GM19043 (cell line): ENCODE measurements around the gene CHCHD3.

Experiments
- ATAC-seq: cut with Tn5 transposase; IDR thresholded peaks from one replicate; pipeline ENCODE4 v1.9.1; 2021; ENCODE audit warnings: low read depth; ENCODE audit not compliant: unreplicated experiment

CHCHD3 gene

DNA sequence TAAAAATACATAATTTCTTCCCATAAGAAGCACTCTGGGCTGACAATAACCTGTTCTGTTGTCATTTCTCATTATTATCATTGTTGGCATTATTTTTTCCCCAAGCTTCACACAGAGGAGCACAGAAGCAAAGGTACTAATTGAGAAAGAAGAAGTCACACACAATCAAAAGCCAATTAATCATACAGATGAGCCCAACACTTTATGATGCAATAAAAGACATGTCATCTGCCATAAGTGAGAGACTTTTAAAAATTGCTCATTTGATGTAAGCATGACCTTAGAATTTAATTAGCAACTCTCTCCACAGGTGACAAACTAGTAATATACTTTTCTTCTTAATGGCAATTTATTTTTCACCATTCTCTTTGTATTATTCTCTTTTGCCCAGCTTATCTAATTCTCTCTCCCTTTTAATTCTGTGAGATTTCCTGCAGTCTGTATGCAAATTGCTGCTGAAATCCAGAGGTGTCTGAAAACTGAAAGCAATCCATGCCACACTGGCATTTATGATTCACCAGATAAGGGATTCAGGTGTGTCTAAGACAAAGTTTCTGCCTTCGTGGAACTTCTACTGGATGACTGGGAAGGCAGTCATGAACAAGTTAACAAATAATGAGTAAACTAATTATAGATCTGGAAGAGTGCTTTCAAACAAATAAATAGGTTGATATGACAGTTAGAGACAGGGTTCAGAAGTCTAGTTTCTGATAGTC is 203.5 kb downstream of the CHCHD3 start:
- ATAC-seq = no peak

DNA sequence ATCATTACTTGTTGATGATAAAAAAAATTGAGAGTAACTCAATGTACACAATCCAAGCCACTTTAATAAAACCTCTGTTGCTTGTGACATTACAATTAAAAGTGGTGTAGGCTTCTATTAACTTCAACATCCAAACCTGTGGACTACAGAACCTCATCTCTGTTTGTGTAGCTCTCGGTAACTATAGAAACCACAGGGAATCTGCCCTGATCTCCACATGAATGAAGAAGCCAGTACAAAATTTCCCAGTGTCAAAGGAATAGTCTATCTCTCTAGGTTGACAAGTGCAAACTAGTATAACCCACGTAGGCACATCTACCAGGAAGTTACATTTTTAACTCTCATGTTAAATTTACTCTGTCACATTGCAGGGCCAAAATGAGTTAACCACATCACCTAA is 204.3 kb downstream of the CHCHD3 start:
- no peak for ATAC-seq

DNA sequence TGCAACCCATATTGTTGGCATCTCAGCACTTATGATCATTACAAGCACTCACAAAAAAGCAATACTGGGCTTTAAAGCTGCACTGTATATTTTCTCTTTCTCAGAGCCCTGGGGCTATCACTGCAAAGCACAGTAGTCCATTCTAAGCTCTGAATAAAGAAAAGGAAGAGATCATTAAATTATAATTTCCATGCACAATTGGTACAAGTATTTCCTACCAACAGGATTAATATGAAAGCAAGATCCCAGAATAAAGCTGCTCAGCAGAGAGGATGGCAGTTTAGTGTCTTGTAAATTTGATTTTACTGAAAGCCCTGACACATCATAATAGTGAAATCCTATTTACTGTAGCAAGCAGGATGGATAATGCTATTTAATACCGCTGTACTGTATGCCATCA is 205.3 kb downstream of the CHCHD3 start:
- ATAC-seq = no peak

DNA sequence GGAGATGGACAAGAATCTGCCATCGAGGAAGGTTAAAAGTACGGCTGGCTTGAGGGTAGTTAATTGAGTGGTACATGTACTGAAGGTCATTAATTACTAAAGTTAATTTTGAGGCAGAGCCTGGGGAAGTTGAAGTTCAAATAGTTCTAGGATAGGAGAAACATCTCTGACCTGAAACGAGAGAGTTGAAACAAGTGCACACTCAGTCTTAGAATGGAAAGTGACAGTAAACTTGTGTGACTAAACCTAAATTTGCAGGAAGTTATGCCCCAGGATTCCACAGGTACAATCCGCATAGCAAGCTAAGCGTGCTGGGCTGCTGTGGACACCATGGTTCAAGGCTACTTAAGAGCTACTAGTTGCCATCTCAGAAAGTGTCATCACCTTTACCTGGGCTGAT is 209.9 kb downstream of the CHCHD3 start:
- ATAC-seq = no peak

DNA sequence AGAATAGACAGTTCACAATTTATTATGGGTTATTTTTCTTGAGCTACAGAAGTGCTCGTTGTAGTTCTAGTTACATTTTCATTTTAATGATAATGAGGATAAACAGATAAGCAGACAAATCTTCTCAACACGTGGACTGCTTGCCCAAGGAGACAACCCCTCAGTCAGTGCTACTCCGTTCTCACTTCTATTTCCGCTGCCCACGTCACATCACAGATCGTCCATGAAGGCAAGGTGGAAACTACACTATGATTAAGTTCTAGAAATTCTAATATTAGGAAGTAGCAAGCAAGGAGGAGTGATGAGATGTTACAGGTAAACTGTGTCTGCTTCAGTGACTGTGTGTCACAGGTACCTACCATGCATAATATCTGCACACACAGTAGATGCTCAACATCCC is 210.5 kb downstream of the CHCHD3 start:
- ATAC-seq = no peak

DNA sequence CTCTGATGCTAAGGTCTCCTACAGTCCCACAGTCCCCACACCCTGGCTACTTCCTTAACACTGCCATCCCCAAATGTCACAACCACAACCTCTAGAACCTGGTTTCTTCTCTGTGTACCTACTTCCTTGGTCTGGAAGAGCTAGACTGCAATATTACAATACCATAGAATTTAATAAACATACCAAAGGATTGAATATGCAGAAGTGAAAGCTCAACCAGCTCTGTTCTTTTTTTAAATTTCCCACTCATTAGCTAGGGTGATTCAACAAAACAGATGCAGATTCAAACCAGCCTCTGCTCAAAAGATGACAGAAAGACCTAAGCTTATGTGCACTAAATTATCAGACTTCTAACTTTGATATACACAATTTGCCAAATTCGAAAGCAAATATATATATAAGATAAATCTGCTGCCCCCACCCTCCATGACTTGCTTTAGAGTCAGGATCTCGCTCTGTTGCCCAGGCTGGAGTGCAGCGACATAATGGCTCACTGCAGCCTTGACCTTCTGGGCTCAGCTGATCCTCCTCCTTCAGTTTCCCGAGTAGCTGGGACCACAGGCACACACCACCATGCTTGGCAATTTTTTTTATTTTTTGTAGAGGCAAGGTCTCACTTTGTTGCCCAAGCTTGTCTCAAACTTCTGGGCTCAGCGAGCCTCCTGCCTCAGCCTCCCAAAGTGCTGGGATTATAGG is 212.6 kb downstream of the CHCHD3 start:
- no peak for ATAC-seq

DNA sequence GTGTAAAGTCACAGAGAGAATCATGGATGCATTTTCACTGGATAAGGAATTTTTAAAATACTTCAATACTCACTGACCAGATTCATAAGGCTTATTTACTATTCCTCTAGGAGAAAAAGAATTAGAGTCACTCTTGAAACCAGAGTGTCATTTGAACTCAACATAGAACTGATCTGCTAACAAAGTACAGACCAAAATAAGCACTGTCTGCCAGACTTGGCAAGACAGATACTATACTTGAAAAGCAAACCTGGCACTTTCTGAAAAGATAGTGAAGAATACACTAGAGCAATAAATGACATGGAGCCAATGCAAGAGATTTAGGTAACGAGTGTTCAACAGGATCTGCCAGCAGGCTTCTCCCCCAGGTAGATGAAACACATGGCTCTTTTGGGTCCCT is 215.3 kb downstream of the CHCHD3 start:
- ATAC-seq = no peak

DNA sequence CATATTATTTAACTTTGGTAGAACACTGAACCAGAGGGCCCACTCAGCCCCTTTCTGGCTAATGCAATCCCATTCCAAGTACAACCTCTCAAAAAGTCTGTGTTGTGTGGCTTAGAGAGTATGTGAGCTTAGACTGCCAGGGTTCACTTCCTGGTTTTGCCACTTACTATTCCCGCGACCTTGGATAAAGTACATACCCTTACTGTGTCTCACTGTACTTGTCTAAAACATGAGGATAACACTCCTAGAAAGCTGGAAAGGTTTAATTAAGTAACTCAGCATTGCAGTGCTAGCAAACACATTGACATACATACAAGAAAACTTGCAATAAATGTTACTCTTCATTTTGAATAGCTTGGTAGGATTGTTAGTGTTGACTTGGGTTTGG is 215.8 kb downstream of the CHCHD3 start:
- ATAC-seq = no peak

DNA sequence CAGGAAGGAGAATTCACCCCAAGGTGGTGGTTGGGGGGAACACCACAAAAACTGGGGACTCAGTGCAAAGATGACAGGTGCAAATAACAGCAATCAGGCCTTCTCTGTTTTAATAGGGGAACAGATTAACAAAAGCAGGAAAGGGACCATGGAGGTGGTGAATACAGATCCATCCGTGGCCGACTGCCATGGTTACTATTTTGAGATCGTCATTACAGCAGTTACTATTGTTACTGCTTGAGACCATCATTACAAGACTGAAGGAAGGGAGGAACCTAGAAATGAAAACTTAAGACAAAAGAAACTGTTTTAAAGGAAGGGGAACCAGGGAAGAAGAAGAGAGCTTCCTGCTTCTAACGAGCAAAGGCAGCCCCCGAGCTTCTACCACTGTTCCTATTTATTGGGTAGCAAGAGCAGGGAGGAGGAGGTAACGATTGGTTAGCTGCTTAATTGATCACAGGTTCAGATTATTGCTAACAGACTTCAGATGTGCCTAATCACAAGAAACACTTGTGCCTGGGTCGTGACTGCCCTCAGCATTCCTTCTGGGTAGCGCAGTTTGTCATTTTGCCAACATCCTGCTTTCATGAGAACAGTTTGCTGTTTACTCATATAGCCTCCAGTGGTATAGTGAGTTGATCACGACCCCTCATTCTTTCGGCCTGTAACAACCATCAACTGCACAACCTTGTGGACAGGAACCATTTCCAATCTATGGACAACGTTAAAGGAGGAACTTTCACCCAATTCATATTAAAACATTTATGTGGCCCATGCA is 216.3 kb downstream of the CHCHD3 start:
- no peak for ATAC-seq

DNA sequence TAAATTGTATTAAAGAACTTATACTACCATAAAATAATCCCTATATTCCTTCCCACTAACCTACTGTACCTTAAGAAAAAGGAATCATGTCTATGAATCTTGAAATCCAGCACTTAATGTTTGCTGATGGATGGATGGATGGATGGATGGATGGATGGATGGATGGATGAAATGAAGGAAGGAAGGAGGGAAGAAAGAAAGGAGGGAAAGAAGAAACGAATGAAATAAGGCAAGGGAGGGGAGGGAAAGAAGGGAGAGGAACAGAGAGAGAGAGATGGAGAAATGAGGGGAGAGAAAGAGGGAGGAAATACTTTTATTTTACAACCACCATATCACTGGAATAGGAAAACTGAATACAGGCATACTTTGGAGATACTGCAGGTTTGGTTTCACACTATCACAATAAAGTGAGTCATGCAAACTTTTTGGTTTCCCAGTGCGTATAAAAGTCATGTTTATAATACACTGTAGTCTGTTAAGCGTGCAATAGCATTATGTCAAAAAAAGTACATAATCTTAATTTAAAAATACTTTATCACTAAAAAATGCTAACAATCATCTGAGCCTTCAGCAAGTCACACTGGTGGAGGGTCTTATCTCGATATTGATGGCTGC is 219.8 kb downstream of the CHCHD3 start:
- no peak for ATAC-seq

DNA sequence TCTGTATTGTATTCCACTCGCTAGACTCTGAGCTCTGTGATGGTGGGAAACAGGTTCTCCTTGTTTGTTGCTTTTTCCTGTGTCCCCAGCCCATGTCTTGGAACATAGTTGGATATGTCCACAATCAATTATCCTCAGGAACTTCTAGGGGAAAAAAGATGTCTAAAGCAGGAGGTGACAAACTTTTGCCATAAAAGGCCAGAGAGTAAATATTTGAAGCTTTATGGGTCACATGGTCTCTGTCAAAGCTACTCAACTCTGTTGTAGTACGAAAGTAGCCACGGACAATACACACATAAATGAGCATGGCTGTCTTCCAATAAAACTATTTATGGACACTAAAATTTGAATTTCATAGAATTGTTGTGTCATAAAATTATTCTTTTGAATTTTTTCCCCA is 220.5 kb downstream of the CHCHD3 start:
- ATAC-seq = no peak

DNA sequence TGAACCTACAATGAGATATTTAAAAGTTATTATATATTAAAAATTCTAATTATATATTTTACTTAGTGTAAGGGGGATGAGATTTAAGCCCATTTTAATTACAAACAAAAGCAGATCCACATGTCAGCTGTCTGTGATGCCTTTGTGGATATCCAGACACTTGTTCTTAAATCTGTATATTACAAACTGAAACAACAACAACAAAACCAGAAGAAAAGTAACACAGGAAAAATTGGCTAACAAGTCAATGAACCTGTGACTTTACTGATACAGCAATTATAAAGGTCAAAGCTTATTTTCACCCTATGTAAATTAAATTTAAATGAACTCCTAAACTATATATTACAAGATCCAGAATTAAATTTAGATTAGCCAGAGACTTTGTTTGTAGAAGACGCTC is 222.7 kb downstream of the CHCHD3 start:
- no peak for ATAC-seq

DNA sequence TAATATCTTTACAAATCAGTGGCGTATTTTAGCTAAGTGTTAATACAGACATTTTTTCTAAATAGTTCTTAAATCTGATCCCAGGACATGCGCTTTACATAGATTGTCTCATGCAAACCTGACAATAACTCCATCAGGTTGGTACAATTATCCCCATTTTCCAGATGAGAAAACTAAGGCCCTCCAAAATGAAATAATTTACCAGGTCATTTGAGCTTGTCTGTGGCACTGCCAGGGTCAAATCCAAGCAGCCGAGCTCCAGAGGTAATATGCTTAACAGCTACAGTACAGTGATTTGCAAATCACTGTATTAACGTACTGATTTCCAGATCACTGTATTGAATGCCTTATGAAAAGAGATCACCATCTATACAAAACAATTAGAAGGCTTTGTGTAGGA is 223.1 kb downstream of the CHCHD3 start:
- no peak for ATAC-seq

DNA sequence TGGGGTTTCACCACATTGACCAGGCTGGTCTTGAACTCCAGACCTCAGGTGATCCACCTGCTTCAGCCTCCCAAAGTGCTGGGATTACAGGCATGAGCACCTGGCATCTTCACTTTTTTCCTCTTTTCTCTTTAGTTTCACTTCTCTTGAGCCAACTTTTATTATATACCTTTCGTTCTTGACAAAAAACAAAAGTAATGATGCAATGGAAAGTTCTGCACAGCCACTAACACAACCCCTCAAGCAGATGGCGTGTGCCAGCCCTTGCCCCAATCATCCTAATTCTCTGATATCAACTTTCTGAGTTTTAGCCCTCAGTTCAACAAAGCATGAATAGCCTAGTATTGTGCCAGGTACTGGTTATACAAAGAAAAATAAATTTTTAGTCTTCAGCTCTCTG is 223.6 kb downstream of the CHCHD3 start:
- no peak for ATAC-seq

DNA sequence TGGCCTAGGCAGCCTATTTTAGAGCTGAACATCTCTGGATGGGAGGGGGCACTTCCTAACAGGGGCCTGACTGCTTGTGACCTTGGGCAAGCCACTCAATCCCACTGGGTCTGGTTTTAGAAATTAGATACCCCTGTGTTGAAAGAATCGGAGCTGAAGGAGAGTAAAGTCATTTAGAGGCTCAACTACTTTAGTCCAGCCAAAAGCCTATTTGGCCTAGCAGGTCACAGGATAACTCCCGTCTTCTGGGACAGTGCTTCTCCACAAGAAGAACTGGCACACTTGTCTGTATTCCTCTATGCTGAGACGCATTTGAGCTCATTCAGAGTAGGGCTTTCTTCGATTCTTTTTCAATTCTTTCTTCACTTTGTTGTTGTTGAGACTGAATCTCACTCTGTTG is 224.2 kb downstream of the CHCHD3 start:
- ATAC-seq = no peak

DNA sequence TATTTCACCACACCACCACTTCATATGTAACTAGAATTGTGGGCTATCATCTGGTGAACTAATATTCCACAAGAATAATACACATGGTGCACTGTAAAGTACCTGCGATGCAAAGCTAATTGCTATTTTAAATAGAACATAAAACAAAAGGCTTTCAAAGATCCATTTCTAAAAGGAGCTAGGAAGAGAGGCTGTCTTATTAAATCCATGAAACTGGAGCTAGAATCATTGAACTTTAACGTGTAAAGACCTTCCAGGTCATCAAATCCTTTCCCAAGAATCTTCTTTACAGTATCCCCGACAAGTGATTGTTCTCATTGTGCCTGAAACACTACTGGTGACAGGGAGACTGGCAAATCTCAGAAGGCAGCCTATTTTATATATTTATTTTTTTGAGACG is 224.9 kb downstream of the CHCHD3 start:
- no peak for ATAC-seq

DNA sequence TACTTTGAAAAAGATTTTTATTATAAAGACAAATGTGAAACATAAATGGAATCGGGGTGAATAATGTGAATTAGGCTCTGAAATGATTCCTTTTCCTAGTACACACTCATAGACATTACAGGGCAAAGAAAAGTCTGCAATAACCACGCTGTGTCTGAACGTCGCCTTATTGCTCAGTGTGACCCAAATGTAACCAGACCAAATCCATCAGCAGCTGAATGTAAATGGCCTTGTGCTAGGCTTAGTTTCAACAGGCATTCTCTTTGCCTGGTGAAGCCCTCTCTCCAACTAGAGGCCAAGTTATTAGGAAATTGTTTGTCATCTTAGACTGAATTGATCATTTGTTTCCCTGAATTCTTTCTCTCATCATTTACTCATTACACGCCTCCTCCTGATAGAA is 225.5 kb downstream of the CHCHD3 start:
- ATAC-seq = no peak

DNA sequence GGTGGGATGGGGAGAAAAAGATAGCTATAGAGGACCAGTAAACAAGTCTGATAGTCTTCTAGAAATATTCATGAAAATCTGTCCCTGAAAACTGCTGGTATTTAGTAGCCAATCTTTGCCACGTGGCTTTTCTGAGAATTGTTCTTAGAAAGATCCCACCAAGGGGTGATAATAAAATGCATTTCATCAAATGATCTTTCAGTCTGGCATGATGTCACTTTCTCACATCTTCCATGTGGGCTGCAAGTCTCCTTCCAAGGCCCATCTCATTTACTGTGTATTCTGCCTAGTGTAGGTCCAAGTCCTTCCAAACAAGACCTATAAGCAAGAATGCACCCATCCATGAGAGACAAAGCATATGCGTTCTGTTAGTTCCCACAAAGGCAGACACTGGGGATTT is 226.0 kb downstream of the CHCHD3 start:
- no peak for ATAC-seq

DNA sequence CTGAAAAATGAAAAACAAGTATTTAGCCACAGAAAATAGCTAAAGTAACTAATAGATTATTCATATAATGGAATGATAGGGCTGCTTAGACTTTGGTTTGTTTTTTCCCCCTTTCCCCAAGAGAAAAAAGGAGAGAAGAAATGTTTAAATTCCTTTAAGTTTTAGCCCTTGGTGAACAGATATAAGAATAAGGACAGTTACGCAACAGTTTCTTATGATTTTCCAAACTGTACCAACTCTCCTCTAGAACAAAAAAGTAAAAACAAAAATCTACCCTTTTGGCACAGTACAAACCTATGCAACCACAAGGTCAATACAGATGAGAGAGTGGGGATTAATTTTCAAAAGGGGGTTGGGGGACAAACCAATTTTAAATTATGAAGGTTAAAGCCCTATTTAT is 227.7 kb downstream of the CHCHD3 start:
- no peak for ATAC-seq

DNA sequence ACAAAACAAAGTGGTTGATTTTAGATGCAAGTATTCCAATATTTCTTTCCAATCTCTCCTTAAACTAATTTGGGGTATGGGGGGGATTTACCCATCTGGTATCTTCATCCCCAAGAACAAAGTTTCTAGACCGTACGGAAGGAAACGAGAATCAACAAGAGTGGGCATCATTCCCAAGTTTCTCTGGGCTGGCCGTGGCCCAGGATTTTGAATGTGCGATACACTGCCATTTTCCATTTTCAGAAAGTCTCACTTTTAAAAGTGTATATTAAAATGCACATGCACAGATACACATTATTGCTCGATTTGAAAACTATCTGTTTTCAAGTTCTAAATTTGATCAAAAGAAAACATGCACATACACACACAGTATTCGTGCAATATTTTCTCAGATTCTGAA is 234.5 kb downstream of the CHCHD3 start:
- ATAC-seq = no peak

DNA sequence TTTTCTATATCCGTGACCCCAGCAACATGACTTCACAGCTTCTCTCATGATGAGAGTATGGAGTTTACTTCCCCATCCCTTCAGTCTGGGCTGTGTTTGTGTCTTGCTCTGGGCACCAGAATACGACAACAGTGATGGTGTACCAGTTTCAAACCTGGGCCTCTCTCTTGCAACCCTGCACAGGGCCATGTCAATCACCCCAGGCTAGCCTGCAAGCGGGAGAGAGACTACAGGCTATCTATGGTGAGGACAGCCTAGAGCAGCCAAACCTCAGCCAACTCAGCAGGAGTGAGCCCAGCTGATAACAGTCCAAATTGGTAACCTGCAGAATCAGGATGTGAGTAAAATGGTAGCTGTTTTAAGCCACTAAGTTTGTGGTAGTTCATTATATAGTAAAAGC is 235.8 kb downstream of the CHCHD3 start:
- ATAC-seq = no peak
